AG04449 (cell line): ENCODE results near the gene CCL4.
"Not testable (repeated sequence)": the region's sequence is repeated elsewhere in the genome, so short reads cannot be mapped to it uniquely, and the experiment has no call there.

Experiments used
- CTCF ChIA-PET: fragments of 350-600 bp; formaldehyde crosslinking; extraction: SDS; loops from one replicate; lab custom pipeline; 2021; ENCODE audit warnings: antibody characterized with exemption; lab: Yijun Ruan, JAX
- POLR2A ChIA-PET: fragments of 400-600, 350-600 bp; formaldehyde crosslinking; extraction: SDS; loops from one replicate; lab custom pipeline; 2020; ENCODE audit warnings: antibody characterized with exemption, inconsistent platforms; lab: Yijun Ruan, JAX
- DNase-seq: peaks from one replicate; pipeline ENCODE4 v3.0.0-alpha.2; 2010; ENCODE audit warnings: low read depth, low spot score
- H3K4me3 ChIP-seq: 2 replicates; pipeline ENCODE4 v1.5.1; 2011; ENCODE audit warnings: low read depth, mild to moderate bottlenecking, control low read depth, low read length
- CTCF ChIP-seq: IDR thresholded peaks from one replicate; pipeline ENCODE4 v1.5.1; 2011; ENCODE audit warnings: mild to moderate bottlenecking, moderate library complexity, low read length, control low read depth, inconsistent platforms; ENCODE audit not compliant: insufficient read depth; ENCODE audit errors: missing control alignments

CCL4 gene

GRCh38 chr17:36107660-36108059 lies 4.0 kb downstream of the CCL4 start:
- ChIA-PET POLR2A (no interaction called here), CTCF (no interaction called here)
- no peak for TF ChIP-seq CTCF
- no peak for DNase-seq
- no peak overlapping the region for H3K4me3 ChIP-seq

- H3K4me3 ChIP-seq, DNase-seq, POLR2A ChIA-PET, CTCF ChIA-PET: not testable (repeated sequence)
Measured at GRCh38 chr17:36108265-36108664, 4.6 kb downstream of the CCL4 start.

- POLR2A ChIA-PET, result no interaction called here
Measured at GRCh38 chr17:36111068-36111490, 7.5 kb downstream of the CCL4 start.

GRCh38 chr17:36112572-36112971 lies 8.9 kb downstream of the CCL4 start:
- CTCF ChIA-PET, result no interaction called here

More at GRCh38 chr17:36111068-36111490, 7.5 kb downstream of the CCL4 start:
- no peak for DNase-seq
- no peak overlapping the region for H3K4me3 ChIP-seq
- CTCF ChIA-PET, result interaction anchor here (1.2 kb wide), 1 partner anchor 38 kb away, joined by 4 read pairs; no protein-coding TSS in a partner anchor
- no peak for TF ChIP-seq CTCF

GRCh38 chr17:36113131-36113530 lies 9.5 kb downstream of the CCL4 start:
- POLR2A ChIA-PET, DNase-seq, CTCF ChIA-PET, H3K4me3 ChIP-seq: not testable (repeated sequence)

More at GRCh38 chr17:36112572-36112971, 8.9 kb downstream of the CCL4 start:
- no peak for DNase-seq
- no peak overlapping the region for H3K4me3 ChIP-seq
- POLR2A ChIA-PET, result no interaction called here
- TF ChIP-seq CTCF, result no peak

- CTCF ChIA-PET, H3K4me3 ChIP-seq, DNase-seq, POLR2A ChIA-PET: not testable (repeated sequence)
Measured at GRCh38 chr17:36114971-36115648, 11.5 kb downstream of the CCL4 start.

GRCh38 chr17:36115649-36115977 lies 12.0 kb downstream of the CCL4 start:
- DNase-seq, POLR2A ChIA-PET, CTCF ChIA-PET, H3K4me3 ChIP-seq: not testable (repeated sequence)

GRCh38 chr17:36117505-36118382 lies 14.1 kb downstream of the CCL4 start:
- no peak for TF ChIP-seq CTCF
- CTCF ChIA-PET, result interaction anchor here (0.8 to 2.4 kb wide), 2 partner anchors 30 to 31 kb away, joined by 3 to 11 read pairs; no protein-coding TSS in a partner anchor
- DNase-seq, result no peak
- POLR2A ChIA-PET, result interaction anchor here (0.9 kb wide), 1 partner anchor 65 kb away, joined by 3 read pairs; no protein-coding TSS in a partner anchor
- H3K4me3 ChIP-seq, result no peak overlapping the region
